H1 (cell line): ENCODE data around the gene PDZRN3. TPM values are rescaled to one million over a fixed set of nuclear protein-coding genes. Genes with fewer than 3 reads are reported as not detected.

Source experiments
- CTCF ChIA-PET: fragments of 300-600 bp; sonication (Branson Sonifier 250); formaldehyde crosslinking; loops from one replicate; lab custom pipeline; 2021; ENCODE audit not compliant: partially characterized antibody; lab: Charles Lee
- POLR2A ChIA-PET: fragments of 300-600 bp; sonication (Branson Sonifier 250); formaldehyde crosslinking; loops from one replicate; lab custom pipeline; 2021; ENCODE audit warnings: inconsistent platforms; ENCODE audit not compliant: partially characterized antibody; lab: Charles Lee
- DNase-seq, 2 experiments: peaks; one replicate each; pipeline versions ENCODE4 v3.0.0 to v3.0.0-alpha.2; 2010 to 2022; ENCODE audit warnings: low spot score in 2 of 2, low read depth in 1 of 2, mixed read lengths in 1 of 2
- FAIRE-seq: peaks from 2 replicates; lab custom pipeline; 2011; peaks lifted over from hg19 to GRCh38; lab: Jason Lieb, UNC
- H2AFZ ChIP-seq: 2 replicates; pipeline ENCODE4 v1.8.1; 2012; ENCODE audit warnings: low read length, inconsistent platforms
- H2AK5ac ChIP-seq: 2 replicates; pipeline ENCODE4 v1.6.1; 2013; ENCODE audit warnings: low read depth, low read length
- H2BK120ac ChIP-seq: replicated peaks from 2 replicates; pipeline ENCODE3; 2013; ENCODE audit warnings: low read depth, low read length, inconsistent platforms
- H2BK12ac ChIP-seq: 2 replicates; pipeline ENCODE4 v1.6.1; 2013; ENCODE audit warnings: low read depth, low read length
- H2BK15ac ChIP-seq: 2 replicates; pipeline ENCODE4 v1.6.1; 2013; ENCODE audit warnings: low read length
- H2BK20ac ChIP-seq: 2 replicates; pipeline ENCODE4 v1.6.1; 2013; ENCODE audit warnings: low read length
- H2BK5ac ChIP-seq: 2 replicates; pipeline ENCODE4 v1.6.1; 2013; ENCODE audit warnings: low read depth, low read length
- H3K14ac ChIP-seq: 2 replicates; pipeline ENCODE4 v1.6.1; 2013; ENCODE audit warnings: inconsistent platforms; ENCODE audit not compliant: insufficient read length
- H3K18ac ChIP-seq: 2 replicates; pipeline ENCODE4 v1.6.1; 2013; ENCODE audit warnings: low read length; ENCODE audit errors: extremely low read depth
- H3K23ac ChIP-seq: 2 replicates; pipeline ENCODE4 v1.6.1; 2013; ENCODE audit warnings: inconsistent platforms; ENCODE audit not compliant: insufficient read length
- H3K23me2 ChIP-seq: 2 replicates; pipeline ENCODE4 v1.6.1; 2013; ENCODE audit warnings: low read depth, low read length
- H3K27ac ChIP-seq: 2 replicates; pipeline ENCODE4 v1.6.1; 2011; ENCODE audit warnings: low read depth, low read length, inconsistent platforms
- H3K27me3 ChIP-seq, 4 experiments: replicated peaks in 1 of 4; 1 replicate in 1 of 4; 2 replicates in 3 of 4; pipeline versions ENCODE4 v1.6.1 to v1.8.1; 2011 to 2013; ENCODE audit warnings: low read length in 3 of 4, mild to moderate bottlenecking in 3 of 4, inconsistent platforms in 2 of 4, mixed read lengths in 2 of 4, moderate library complexity in 1 of 4; ENCODE audit not compliant: control insufficient read depth in 3 of 4, insufficient read depth in 3 of 4; ENCODE audit errors: extremely low read depth in 1 of 4
- H3K36me3 ChIP-seq, 4 experiments: 2 replicates each; pipeline versions ENCODE4 v1.6.1 to v1.8.1; 2011 to 2013; ENCODE audit warnings: mild to moderate bottlenecking in 4 of 4, low read length in 3 of 4, moderate library complexity in 2 of 4, control low read depth in 1 of 4, inconsistent platforms in 1 of 4; ENCODE audit not compliant: insufficient read depth in 4 of 4, control insufficient read depth in 2 of 4
- H3K4ac ChIP-seq: replicated peaks from 2 replicates; pipeline ENCODE3; 2013; ENCODE audit warnings: low read length, low read depth, mixed read lengths, inconsistent platforms; ENCODE audit not compliant: insufficient read length
- H3K4me1 ChIP-seq, 4 experiments: replicated peaks in 1 of 4; 1 replicate in 1 of 4; 2 replicates in 3 of 4; pipeline versions ENCODE4 v1.6.1 to v1.8.1; 2011 to 2013; ENCODE audit warnings: low read length in 3 of 4, inconsistent platforms in 2 of 4, mixed read lengths in 1 of 4; ENCODE audit not compliant: insufficient read depth in 4 of 4, control insufficient read depth in 3 of 4
- H3K4me2 ChIP-seq, 2 experiments: 2 replicates each; pipeline versions ENCODE4 v1.6.1 to v1.8.1; 2011 to 2013; ENCODE audit warnings: low read depth in 2 of 2, low read length in 2 of 2, control low read depth in 1 of 2, inconsistent platforms in 1 of 2, mild to moderate bottlenecking in 1 of 2; ENCODE audit not compliant: insufficient read depth in 1 of 2
- H3K4me3 ChIP-seq, 4 experiments: fragments of 200-600, 300-600 bp in 1 of 4; sonication (generic), shearing (Covaris generic), sonication (Bioruptor Twin) in 1 of 4; 2 replicates each; pipeline versions ENCODE4 v1.5.1 to v1.8.1; 2011 to 2016; ENCODE audit warnings: low read length in 4 of 4, low read depth in 3 of 4, control low read depth in 2 of 4, inconsistent platforms in 2 of 4, mild to moderate bottlenecking in 2 of 4, mixed read lengths in 1 of 4, moderate library complexity in 1 of 4; ENCODE audit not compliant: insufficient read depth in 2 of 4; ENCODE audit errors: extremely low read depth in 1 of 4
- H3K56ac ChIP-seq: replicated peaks from 2 replicates; pipeline ENCODE3; 2013; ENCODE audit warnings: low read depth, mild to moderate bottlenecking, mixed read lengths, low read length, inconsistent platforms; ENCODE audit not compliant: insufficient read length
- H3K79me1 ChIP-seq: 2 replicates; pipeline ENCODE4 v1.6.1; 2013; ENCODE audit warnings: low read depth, low read length, control low read depth
- H3K79me2 ChIP-seq, 2 experiments: 2 replicates each; pipeline versions ENCODE4 v1.6.1 to v1.8.1; 2012 to 2013; ENCODE audit warnings: low read length in 2 of 2, mild to moderate bottlenecking in 2 of 2, inconsistent platforms in 1 of 2; ENCODE audit not compliant: insufficient read depth in 2 of 2, control insufficient read depth in 1 of 2
- H3K9ac ChIP-seq, 4 experiments: replicated peaks in 1 of 4; 1 replicate in 1 of 4; 2 replicates in 3 of 4; pipeline versions ENCODE4 v1.6.1 to v1.8.1; 2011 to 2013; ENCODE audit warnings: low read depth in 3 of 4, low read length in 3 of 4, control low read depth in 2 of 4, mild to moderate bottlenecking in 2 of 4, moderate library complexity in 2 of 4, inconsistent platforms in 1 of 4; ENCODE audit errors: extremely low read depth in 1 of 4
- H3K9me3 ChIP-seq, 2 experiments: 2 replicates each; pipeline versions ENCODE4 v1.6.1 to v1.8.1; 2012 to 2013; ENCODE audit warnings: mild to moderate bottlenecking in 2 of 2, moderate library complexity in 2 of 2, control low read depth in 1 of 2, inconsistent platforms in 1 of 2, low read depth in 1 of 2, low read length in 1 of 2, mixed read lengths in 1 of 2; ENCODE audit not compliant: insufficient read depth in 2 of 2
- H4K20me1 ChIP-seq, 2 experiments: replicated peaks in 1 of 2; 2 replicates each; pipeline versions ENCODE3 to v1.8.1; 2011 to 2013; ENCODE audit warnings: inconsistent platforms in 2 of 2, low read length in 2 of 2, mild to moderate bottlenecking in 1 of 2; ENCODE audit not compliant: insufficient read depth in 2 of 2, control insufficient read depth in 1 of 2
- H4K5ac ChIP-seq: 2 replicates; pipeline ENCODE4 v1.6.1; 2013; ENCODE audit warnings: low read length, low read depth, mixed read lengths, inconsistent platforms; ENCODE audit not compliant: insufficient read length
- H4K8ac ChIP-seq: 2 replicates; pipeline ENCODE4 v1.8.0; 2013; ENCODE audit warnings: mild to moderate bottlenecking, moderate library complexity, low read length, inconsistent platforms; ENCODE audit not compliant: insufficient read depth; ENCODE audit errors: extremely low read depth
- H4K91ac ChIP-seq: replicated peaks from 2 replicates; pipeline ENCODE3; 2013; ENCODE audit warnings: low read length, mixed read lengths, inconsistent platforms; ENCODE audit not compliant: insufficient read length
- ATF3 ChIP-seq: IDR thresholded peaks from 2 replicates; pipeline ENCODE4 v1.6.1; 2011; ENCODE audit warnings: low read depth, mild to moderate bottlenecking, low read length; ENCODE audit not compliant: insufficient read depth
- CHD1 ChIP-seq: IDR thresholded peaks from 2 replicates; pipeline ENCODE4 v1.6.1; 2012; ENCODE audit warnings: low read depth, low read length, improper control_type of control experiment
- JUN ChIP-seq: IDR thresholded peaks from 2 replicates; pipeline ENCODE4 v1.6.1; 2011; ENCODE audit warnings: low read depth, mild to moderate bottlenecking, improper control_type of control experiment, low read length
- JUND ChIP-seq: IDR thresholded peaks from 2 replicates; pipeline ENCODE4 v1.6.1; 2011; ENCODE audit warnings: mild to moderate bottlenecking, improper control_type of control experiment, low read length
- KDM1A ChIP-seq: fragments of 200-600, 300-600 bp; sonication (generic); IDR thresholded peaks from 2 replicates; pipeline ENCODE4 v1.7.1; 2016; ENCODE audit warnings: mild to moderate bottlenecking, low read length, borderline replicate concordance
- NANOG ChIP-seq: IDR thresholded peaks from 2 replicates; pipeline ENCODE4 v1.6.1; 2011; ENCODE audit warnings: low read length, low read depth, mild to moderate bottlenecking, inconsistent platforms; ENCODE audit not compliant: insufficient read depth, poor library complexity, severe bottlenecking
- NRF1 ChIP-seq: IDR thresholded peaks from 2 replicates; pipeline ENCODE4 v1.6.1; 2011; ENCODE audit warnings: mild to moderate bottlenecking, low read depth, low read length, improper control_type of control experiment
- POLR2A ChIP-seq, 2 experiments: IDR thresholded peaks; 1 replicate in 1 of 2; 2 replicates in 1 of 2; pipeline ENCODE4 v1.6.1; 2011; ENCODE audit warnings: low read depth in 2 of 2, low read length in 2 of 2, mild to moderate bottlenecking in 2 of 2; ENCODE audit errors: control extremely low read depth in 1 of 2
- POLR2AphosphoS5 ChIP-seq: IDR thresholded peaks from 2 replicates; pipeline ENCODE4 v1.6.1; 2011; ENCODE audit warnings: low read depth, low read length
- POU5F1 ChIP-seq: IDR thresholded peaks from 2 replicates; pipeline ENCODE4 v1.6.1; 2011; ENCODE audit warnings: low read depth, mild to moderate bottlenecking, low read length, moderate library complexity
- RAD21 ChIP-seq, 2 experiments: IDR thresholded peaks in 1 of 2; conservative IDR thresholded peaks in 1 of 2; 2 replicates each; pipeline ENCODE4 v1.6.1; 2011; ENCODE audit warnings: low read depth in 2 of 2, low read length in 2 of 2, improper control_type of control experiment in 1 of 2, inconsistent platforms in 1 of 2, mild to moderate bottlenecking in 1 of 2, moderate library complexity in 1 of 2
- SUZ12 ChIP-seq: fragments of 200-600 bp; sonication (generic); IDR thresholded peaks from 2 replicates; pipeline ENCODE4 v1.6.1; 2012; ENCODE audit warnings: mild to moderate bottlenecking, inconsistent platforms, low read length, moderate library complexity, mixed read lengths
- TAF1 ChIP-seq: IDR thresholded peaks from 2 replicates; pipeline ENCODE4 v1.6.1; 2011; ENCODE audit warnings: mild to moderate bottlenecking, low read depth, low read length
- TBP ChIP-seq: IDR thresholded peaks from 2 replicates; pipeline ENCODE4 v1.6.1; 2011; ENCODE audit warnings: low read depth, low read length, improper control_type of control experiment
- WGBS, 2 experiments: shearing (Covaris generic) in 1 of 2; methylation state at CpG; one replicate each; pipeline versions ENCODE4 v1.1.6 to v1.1.7; 2013 to 2015; ENCODE audit warnings: low lambda C conversion rate in 2 of 2, mixed read lengths in 2 of 2, inconsistent platforms in 1 of 2, low coverage in 1 of 2, missing lambda C conversion rate in 1 of 2; ENCODE audit not compliant: insufficient replicate concordance in 2 of 2, insufficient coverage in 1 of 2, insufficient read length in 1 of 2; ENCODE audit errors: extremely low coverage in 1 of 2, missing lambda C conversion rate in 1 of 2; 5-methylcytosine and 5-hydroxymethylcytosine counted together
- polyA plus RNA-seq, 7 experiments: library from polyadenylated mRNA; depleted of rRNA in 3 of 7; stranded (reverse) in 5 of 7; unstranded in 2 of 7; fragments of >200 nt in 5 of 7; fragments of 200-250 nt in 2 of 7; gene quantifications; 1 replicate in 5 of 7; 2 replicates in 1 of 7; 4 replicates in 1 of 7; pipeline versions ENCODE4 v1.2.1 to v1.2.3, GENCODE V29; 2011 to 2013; ENCODE audit warnings: missing spikeins in 2 of 7, mixed read lengths in 2 of 7
- total RNA-seq: library from RNA; stranded (reverse); fragmentation: NEBNext Ultra II Directional; extraction: Animal tissue kit (Norgen Biotek cat#: 25700); gene quantifications from 2 replicates; pipeline ENCODE4 v1.2.1, GENCODE V29; 2021

PDZRN3 gene
- total and polyA plus RNA-seq, 2 of the 8 experiments (the other 6 are each of a cell fraction or from before 2014, with no cell fraction given) = 4.2 to 20.5 TPM

DNA sequence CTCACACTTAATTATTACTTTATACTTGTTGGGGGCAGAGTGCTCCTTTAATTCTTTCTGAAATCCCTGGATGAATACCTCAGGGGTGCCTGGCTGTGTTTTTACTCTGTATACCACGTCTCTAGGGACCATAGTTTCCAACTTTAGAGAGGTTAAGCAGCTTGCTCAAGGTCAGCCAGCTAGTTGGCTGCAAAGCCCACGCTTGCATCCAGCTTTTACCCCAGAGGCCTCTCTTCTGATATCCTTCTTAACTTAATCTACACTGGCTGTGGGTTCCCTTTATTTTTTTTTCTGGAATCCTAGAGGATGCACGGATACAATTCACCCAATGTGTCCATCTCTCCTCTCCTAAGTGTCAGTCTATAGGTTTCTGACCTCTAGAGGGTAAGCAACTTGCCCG, 1.4 kb downstream of the PDZRN3 start:
- H2BK5ac ChIP-seq = no peak overlapping the region
- peak overlapping the region; percentile 66 to 79 (median 69) for H3K4me3 ChIP-seq
- ChIA-PET POLR2A (interaction anchor here (0.7 to 1.6 kb wide), 2 partner anchors 9 to 18 kb away, joined by 4 read pairs; no protein-coding TSS in a partner anchor), CTCF (interaction anchor here (0.6 to 3.0 kb wide), 10 partner anchors 9 to 225 kb away, joined by 3 to 14 read pairs (median 4); no protein-coding TSS in a partner anchor)
- no peak overlapping the region for H4K8ac ChIP-seq
- H2BK20ac ChIP-seq = no peak overlapping the region
- H2BK15ac ChIP-seq = no peak overlapping the region
- peaks cover 0 to 18% (median 9%) of the 10 kb centered on the region in 4 experiments; a peak in 5 of 7 replicates for H3K27me3 ChIP-seq
- no peak for DNase-seq
- H3K56ac ChIP-seq = no peak overlapping the region
- H3K14ac ChIP-seq = no peak overlapping the region
- H2BK120ac ChIP-seq = no peak overlapping the region
- no peak overlapping the region for H3K9ac ChIP-seq
- peaks cover 15% of the 10 kb centered on the region; the same call in 1 of the 2 replicates for H3K23me2 ChIP-seq
- H3K18ac ChIP-seq = no peak overlapping the region
- H3K79me1 ChIP-seq = no peaks in the 10 kb centered on the region; the same call in 1 of the 2 replicates
- H3K23ac ChIP-seq = no peak overlapping the region
- no peaks in the 10 kb centered on the region for H3K9me3 ChIP-seq
- H4K5ac ChIP-seq = no peak overlapping the region
- peak overlapping the region; percentile 77 to 100 for H3K4me2 ChIP-seq
- H3K27ac ChIP-seq = no peak overlapping the region
- no peak for FAIRE-seq
- H3K79me2 ChIP-seq = peaks cover 0 to 45% of the 10 kb centered on the region in 2 experiments; a peak in 2 of 4 replicates
- H4K91ac ChIP-seq = no peak overlapping the region
- 54% methylated on average over 4 of the region's 4 CpGs; no CpG with 5 or more reads in 1 of the 2 experiments for WGBS, 2 experiments
- H2AFZ ChIP-seq = no peak overlapping the region
- no peak overlapping the region for H2BK12ac ChIP-seq
- peaks cover 8 to 9% of the 10 kb centered on the region in 2 experiments for H4K20me1 ChIP-seq
- H3K4me1 ChIP-seq = peaks cover 8 to 25% (median 9%) of the 10 kb centered on the region in 4 experiments
- peaks cover 0 to 2% (median 0%) of the 10 kb centered on the region in 4 experiments; a peak in 1 of 8 replicates for H3K36me3 ChIP-seq
- H2AK5ac ChIP-seq = no peak overlapping the region
- H3K4ac ChIP-seq = no peak overlapping the region
- TF ChIP-seq JUN = no peak
- no peak for TF ChIP-seq CHD1
- no peak for TF ChIP-seq SUZ12
- TF ChIP-seq POLR2AphosphoS5 = no peak
- no peak for TF ChIP-seq KDM1A
- no peak for TF ChIP-seq POLR2A (IDR thresholded peaks at IDR 0.05; ENCODE audit: control extremely low read depth in 1 of 2, low read depth in 2 of 2, low read length in 2 of 2)
- no peak for TF ChIP-seq JUND
- TF ChIP-seq NANOG = no peak
- no peak for TF ChIP-seq TAF1
- TF ChIP-seq RAD21 (IDR thresholded peaks at IDR 0.05 in 1 of 2, conservative IDR thresholded peaks at IDR 0.05 in 1 of 2; ENCODE audit: low read depth in 2 of 2, low read length in 2 of 2) = no peak
- TF ChIP-seq ATF3 = no peak
- no peak for TF ChIP-seq NRF1
- TF ChIP-seq TBP = no peak
- no peak for TF ChIP-seq POU5F1
